GM12865 (cell line): ENCODE measurements around the gene CEBPA.
A peak's percentile ranks its signal among the peaks of the same experiment; 100 is the strongest.

Experiments
- DNase-seq: peaks from one replicate; pipeline ENCODE4 v3.0.0; 2010; ENCODE audit warnings: low read depth
- H3K4me3 ChIP-seq: 2 replicates; pipeline ENCODE4 v1.5.1; 2011; ENCODE audit warnings: mild to moderate bottlenecking, low read depth, low read length, control low read depth
- TF ChIP-seq, protein P1 (sequence below): IDR thresholded peaks from 2 replicates; pipeline ENCODE4 v1.5.1; 2011; ENCODE audit warnings: low read length, control low read depth, low read depth, inconsistent platforms; ENCODE audit not compliant: insufficient read depth; ENCODE audit errors: missing control alignments

CEBPA gene

DNA sequence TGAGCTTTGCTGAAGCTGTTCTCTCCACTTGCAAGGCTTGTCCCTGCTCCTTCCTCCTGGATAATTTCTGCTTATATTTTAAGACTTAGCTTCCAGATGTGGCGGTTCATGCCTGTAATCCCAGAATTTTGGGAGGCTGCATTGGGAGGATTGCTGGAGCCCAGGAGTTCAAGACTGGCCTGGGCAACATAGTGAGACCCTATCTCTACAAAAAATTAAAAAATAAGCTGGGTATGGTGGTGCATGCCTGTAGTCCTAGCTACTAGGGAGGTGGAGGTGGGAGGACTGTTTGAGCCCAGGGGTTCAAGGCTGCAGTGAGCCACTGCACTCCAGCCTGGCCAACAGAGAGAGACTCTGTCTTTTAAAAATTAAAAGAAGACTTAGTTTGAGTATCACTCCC is 31.6 kb downstream of the CEBPA start:
- no peak for DNase-seq
- no peak overlapping the region for H3K4me3 ChIP-seq
- TF ChIP-seq, protein P1, sequence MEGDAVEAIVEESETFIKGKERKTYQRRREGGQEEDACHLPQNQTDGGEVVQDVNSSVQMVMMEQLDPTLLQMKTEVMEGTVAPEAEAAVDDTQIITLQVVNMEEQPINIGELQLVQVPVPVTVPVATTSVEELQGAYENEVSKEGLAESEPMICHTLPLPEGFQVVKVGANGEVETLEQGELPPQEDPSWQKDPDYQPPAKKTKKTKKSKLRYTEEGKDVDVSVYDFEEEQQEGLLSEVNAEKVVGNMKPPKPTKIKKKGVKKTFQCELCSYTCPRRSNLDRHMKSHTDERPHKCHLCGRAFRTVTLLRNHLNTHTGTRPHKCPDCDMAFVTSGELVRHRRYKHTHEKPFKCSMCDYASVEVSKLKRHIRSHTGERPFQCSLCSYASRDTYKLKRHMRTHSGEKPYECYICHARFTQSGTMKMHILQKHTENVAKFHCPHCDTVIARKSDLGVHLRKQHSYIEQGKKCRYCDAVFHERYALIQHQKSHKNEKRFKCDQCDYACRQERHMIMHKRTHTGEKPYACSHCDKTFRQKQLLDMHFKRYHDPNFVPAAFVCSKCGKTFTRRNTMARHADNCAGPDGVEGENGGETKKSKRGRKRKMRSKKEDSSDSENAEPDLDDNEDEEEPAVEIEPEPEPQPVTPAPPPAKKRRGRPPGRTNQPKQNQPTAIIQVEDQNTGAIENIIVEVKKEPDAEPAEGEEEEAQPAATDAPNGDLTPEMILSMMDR, result no peak

DNA sequence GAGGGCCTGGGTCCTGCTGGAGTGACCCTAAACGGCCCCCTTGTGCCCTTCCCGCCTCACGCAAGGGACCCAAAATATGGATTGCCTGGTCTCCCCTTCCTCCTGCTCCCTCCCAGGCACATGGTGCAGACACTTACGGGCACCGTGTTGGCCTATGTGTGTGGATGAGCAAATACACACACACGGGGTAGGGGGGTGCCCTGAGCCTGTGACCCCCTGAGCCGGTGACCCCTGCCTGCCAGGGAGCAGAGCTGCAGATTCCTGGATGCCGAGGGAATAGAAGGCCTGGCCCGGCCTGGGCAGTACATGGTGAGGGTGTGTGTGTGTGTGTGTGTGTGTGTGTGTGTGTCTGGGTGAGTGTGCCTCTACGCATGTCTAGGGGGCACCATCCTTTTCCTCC is 33.3 kb downstream of the CEBPA start:
- no peak for DNase-seq
- H3K4me3 ChIP-seq, result no peak overlapping the region
- TF ChIP-seq, protein P1, result no peak

DNA sequence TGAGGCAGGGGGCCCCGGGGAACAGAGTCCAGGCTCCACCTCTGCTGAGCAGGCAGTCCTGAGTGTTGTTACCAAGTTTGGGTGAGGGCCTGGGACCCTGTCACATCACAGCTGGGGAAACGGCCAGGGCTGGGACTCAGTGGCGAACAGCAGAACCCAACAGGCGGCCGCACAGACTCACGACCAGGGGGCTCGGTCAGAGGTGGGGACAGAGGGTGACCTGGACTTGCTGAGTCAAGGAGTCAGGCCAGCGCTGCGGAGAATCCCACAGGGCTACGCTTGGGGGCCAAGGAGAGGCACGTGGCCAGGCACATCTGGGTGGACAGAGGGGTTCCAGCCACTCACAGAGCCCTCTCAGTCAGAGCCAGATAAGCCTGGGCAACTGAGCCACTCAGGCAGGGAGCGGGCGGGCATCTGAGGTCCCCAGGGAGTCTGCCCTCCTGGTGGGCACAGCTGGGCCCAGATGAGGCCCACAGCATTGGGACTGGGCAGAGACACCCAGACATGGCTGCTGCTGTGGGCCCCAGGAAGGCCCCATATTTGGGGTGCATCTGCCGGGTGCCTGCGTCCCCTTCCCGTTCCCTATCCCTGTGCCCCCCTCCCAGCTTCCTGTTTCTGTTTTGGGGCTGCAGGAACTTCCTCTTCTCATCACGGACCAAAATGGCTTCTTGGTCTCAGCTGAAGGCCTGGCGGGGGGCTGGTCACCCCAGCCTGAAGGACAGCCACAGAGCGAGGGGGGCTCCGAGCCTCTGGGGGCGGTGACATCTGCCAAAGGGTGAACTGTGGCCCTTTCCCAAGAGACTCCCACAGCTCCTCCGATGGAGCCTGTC is 34.0 kb downstream of the CEBPA start:
- no peak overlapping the region for H3K4me3 ChIP-seq
- TF ChIP-seq, protein P1, result no peak
- no peak for DNase-seq

- peak; percentile 31 for DNase-seq
- TF ChIP-seq, protein P1, result no peak
- H3K4me3 ChIP-seq, result no peak overlapping the region
Measured at GRCh38 chr19:33267706-33268105, 34.6 kb downstream of the CEBPA start.

- TF ChIP-seq, protein P1, result no peak
- no peak overlapping the region for H3K4me3 ChIP-seq
- no peak for DNase-seq
Measured at GRCh38 chr19:33266974-33267484, 35.3 kb downstream of the CEBPA start.

DNA sequence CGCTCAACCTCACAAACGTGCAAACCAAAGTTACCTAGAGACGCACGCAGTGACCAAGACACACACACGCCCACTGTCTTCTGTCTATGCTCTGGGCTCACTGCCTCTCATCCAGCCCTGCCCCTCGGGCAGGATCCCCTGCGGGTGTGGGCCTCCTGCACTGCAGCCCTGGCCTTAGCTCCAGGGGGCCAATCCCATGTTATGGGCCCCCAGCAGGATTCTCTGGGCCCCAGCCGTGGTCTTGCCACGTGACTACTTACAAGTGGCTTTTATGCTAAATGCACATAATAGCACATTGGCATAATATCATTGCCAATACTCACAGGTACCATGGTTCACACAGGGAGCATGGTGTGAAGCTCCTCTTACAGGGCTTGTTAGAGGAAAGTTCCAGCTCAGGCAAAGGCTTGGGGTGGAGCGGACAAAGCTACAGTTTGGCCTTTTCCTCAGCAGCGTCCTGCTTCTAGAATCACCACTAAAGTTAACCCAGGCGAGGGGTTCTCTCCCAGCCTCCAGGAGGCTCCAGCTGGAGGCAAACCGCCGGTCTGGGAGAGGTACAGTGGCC is 37.4 kb downstream of the CEBPA start:
- H3K4me3 ChIP-seq, result no peak overlapping the region
- DNase-seq, result no peak
- TF ChIP-seq, protein P1, result no peak
